ENCODE data around the gene DRC7.

GRCh38 chr16:57773655-57774295 is 79.2 kb downstream of the DRC7 start:
- no peak for TF ChIP-seq CTCF (conservative IDR thresholded peaks at IDR 0.05)
- TF ChIP-seq ZFX (IDR thresholded peaks at IDR 0.05), result no peak

Measured in C4-2B (cell line).